GM12892 (cell line): ENCODE results near the gene MOB2.

Experiments
- POLR2A ChIP-seq: IDR thresholded peaks from 2 replicates; pipeline ENCODE4 v1.6.1; 2011; ENCODE audit warnings: low read depth, low read length, control low read depth
- POLR2AphosphoS5 ChIP-seq: IDR thresholded peaks from 2 replicates; pipeline ENCODE4 v1.6.1; 2011; ENCODE audit warnings: low read depth, low read length, control low read depth
- TAF1 ChIP-seq: IDR thresholded peaks from 2 replicates; pipeline ENCODE4 v1.6.1; 2011; ENCODE audit warnings: low read depth, mild to moderate bottlenecking, control low read depth, low read length, borderline replicate concordance

DNA sequence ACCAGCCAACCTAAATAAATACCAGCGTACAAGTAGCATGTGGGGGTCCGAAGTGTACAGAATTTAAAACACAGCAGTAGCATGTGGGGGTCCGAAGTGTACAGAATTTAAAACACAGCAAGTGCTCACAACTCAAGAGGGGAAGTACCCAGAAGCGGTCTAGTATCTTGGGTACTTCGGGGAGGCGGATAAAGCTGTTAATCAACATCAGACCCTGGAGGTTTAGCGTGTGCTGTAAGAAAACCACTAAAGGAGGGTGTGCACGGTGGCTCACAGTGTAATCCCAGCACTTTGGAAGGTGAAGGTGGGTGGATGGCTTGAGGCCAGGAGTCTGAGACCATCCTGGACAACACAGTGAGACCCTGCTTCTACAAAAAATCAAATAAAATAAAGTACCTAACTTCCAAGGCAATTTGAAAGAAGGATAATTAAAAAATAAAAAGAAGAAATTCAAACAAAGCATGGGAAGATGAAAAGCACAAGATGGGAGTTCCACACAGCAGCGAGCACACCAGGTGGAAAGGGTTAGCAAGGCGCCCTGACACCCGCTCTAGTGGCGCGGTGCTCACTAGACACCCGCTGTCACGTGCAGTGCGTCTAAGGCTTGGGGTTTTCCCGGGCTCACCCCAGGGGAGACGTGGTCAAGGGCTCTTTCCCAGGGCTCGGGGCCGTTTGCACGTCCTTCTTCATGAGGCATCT is 35.0 kb upstream of the MOB2 start:
- TF ChIP-seq TAF1 (no peak), POLR2A (0 out of 2 replicates have a peak, but pooled peaks have one; percentile 30), POLR2AphosphoS5 (no peak)
